H4 (cell line): ENCODE results near the gene LZTFL1. TPM values are rescaled to one million over a fixed set of nuclear protein-coding genes. Genes with fewer than 3 reads are reported as not detected.

Source experiments
- DNase-seq: peaks from one replicate; pipeline ENCODE4 v3.0.0-alpha.2; 2015; ENCODE audit warnings: low spot score
- total RNA-seq: library from RNA; depleted of rRNA; stranded (reverse); fragments of >200 nt; shearing (Covaris generic); gene quantifications from 2 replicates; pipeline ENCODE4 v1.2.3, GENCODE V29; 2014

The LZTFL1 gene
- total RNA-seq, 1 experiment from 2014 or later = 10.1 TPM

DNA sequence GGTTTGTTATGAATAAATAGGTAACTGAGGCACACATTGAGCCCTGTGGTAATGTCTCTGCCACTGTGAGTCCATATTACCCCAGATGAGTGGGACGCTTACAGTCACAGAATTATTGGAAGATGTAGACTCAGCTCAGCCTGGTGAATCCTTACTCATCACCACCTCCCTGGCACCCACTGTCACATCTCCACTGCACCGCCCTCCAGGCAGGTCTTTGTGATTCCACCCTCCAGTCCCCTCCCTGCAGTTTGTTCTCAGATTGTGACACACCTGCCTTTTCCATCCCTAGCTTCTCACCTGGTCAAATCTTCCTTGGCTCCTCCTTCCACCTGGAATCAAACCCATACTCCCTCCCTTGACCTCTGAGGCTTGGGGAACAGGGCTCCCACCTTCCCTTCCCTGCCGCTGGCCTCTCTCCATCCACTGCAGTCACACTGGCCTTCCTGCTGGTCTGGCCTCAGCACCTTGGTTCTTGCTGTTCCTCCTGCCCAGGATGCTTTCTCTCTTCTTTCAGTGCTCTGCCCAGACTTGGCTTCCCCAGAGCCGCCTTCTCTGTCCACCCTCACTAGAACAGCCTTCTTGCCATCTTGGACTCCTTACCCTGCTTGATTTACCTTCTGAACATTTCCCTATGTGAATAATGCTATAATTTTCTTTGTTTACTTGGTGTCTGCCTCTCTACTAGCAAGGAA, 55.0 kb downstream of the LZTFL1 start:
- no peak for DNase-seq

DNA sequence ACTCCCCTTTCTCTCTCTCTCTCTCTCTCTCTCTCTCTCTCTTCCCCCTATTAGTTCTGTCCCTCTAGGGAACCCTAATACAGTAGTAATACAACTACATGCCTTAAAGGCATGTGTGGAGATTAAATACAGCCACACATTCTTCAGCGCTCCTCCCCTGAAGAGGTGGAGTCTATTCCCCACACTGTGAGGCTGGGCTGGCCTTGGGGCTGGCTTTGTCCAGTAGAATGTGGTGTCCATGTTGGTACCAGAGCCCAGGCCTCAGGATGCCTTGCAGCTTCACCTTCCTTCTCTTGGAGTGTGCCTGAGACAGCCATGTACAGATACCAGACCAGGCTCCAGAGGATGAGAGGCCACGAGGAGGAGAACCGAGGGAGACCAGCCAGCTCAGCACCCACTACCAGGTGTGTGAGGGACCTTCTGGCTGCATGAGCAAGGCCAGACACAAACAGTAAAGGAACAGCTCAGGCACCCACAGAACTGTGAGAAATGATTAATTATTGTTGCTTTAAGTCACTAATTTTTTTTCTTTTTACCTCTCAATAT, 56.2 kb downstream of the LZTFL1 start:
- DNase-seq = no peak

- DNase-seq = no peak
Measured at GRCh38 chr3:45783667-45784066, 58.3 kb downstream of the LZTFL1 start.

DNA sequence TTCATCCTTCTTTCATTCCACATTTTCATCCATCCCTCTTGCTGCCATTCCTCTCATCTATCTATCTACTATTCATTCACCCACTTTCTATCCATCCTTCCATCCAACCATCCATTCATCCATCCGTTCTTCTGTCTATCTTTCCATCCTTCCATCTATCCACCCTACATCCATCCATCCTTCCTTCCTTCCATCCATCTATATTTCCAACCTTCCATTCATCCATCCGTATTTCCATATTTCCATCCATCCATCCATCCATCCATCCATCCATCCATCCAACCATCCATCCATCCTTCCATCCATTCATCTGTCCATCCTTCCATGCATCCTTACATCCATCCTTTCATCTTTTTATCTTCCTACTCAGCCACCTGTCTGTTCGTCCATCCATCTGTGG, 59.5 kb downstream of the LZTFL1 start:
- no peak for DNase-seq

GRCh38 chr3:45781841-45782240, 60.1 kb downstream of the LZTFL1 start:
- DNase-seq = no peak

DNA sequence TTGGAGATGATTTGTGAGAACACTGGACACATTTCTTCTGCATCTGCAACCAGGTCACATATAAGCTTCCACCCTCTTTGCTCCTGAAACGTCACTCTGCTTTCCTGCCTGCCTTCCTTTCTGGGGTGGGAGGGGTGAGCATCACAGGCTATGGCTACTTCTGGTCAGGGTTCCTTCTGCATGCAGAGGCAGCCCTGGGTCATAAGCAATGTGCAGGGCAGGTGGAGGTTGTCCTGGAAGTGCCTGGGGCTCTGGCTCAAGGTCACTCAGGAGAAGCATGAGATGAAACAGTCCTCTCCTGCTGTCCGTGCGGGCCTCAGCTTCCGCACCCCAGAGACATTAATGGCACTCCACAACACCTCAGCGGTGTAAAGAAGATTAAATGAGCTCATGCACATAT, 60.6 kb downstream of the LZTFL1 start:
- no peak for DNase-seq

DNA sequence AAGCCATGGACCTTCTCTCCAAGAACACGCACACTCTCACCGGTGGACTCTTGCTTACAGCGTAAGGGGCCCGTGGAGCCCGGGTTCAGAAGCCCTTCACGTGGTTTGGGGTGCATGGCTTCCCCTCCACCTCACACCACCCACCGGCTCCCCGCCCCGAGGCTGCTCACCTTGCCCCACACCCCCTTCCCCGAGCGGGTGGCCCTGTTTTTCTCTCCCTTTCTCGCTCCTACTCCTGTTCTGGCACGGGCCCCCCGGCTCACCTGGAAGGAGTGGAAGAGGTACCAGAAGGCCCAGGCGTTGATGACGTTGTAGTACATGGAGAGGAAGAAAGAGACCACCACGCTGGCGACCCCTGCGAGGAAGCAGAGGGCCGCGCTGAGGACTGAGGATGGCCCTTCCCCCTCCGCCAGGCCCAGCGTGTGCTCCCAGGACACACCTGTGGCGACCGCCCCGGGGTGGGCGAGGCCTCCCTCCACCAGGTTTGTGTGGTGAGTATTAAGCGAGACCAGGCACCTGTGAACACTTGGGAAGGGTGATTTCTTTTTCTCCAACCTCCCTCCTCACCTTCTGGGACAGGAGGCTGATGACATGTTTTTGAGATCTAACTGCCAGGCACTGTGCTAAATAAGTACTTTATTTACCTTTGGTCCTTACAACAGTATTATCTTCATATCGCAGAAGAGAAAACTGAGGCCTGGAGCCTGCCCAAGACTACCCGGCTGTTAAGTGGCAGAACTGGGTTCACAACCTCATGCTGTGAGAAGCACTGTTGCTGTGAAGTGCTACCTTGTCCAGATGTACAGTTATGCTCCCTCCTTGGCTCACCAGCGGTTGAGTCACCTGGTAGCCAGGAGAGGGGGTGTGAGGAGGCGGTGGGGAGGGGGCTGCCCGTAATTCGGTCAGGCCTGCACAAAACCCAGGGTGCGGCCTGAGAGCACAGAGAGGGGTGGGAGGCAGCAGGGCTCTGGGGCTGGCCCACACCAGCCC, 61.9 kb downstream of the LZTFL1 start:
- DNase-seq = no peak

DNA sequence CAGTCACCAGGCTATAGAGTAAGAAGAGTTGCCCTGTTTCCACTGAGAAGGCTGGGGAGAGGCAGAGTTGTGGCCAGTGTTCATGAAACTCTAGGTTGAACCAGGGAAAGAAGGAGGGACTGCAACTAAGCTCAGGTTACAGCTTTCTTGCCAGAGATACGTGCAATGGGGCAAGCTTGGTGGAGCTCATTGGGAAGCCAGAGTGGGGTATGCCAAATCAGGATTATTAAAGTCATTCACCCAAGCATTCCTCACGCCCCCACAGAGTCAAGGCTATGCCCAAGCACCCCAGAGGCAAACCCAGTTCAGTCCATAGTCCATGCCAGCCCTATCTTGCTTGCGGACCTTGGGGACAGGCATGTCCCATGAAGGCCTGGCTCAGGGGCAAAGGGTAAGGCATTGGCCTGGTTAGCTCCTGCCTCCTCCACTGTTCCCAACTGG, 63.1 kb downstream of the LZTFL1 start:
- no peak for DNase-seq

DNA sequence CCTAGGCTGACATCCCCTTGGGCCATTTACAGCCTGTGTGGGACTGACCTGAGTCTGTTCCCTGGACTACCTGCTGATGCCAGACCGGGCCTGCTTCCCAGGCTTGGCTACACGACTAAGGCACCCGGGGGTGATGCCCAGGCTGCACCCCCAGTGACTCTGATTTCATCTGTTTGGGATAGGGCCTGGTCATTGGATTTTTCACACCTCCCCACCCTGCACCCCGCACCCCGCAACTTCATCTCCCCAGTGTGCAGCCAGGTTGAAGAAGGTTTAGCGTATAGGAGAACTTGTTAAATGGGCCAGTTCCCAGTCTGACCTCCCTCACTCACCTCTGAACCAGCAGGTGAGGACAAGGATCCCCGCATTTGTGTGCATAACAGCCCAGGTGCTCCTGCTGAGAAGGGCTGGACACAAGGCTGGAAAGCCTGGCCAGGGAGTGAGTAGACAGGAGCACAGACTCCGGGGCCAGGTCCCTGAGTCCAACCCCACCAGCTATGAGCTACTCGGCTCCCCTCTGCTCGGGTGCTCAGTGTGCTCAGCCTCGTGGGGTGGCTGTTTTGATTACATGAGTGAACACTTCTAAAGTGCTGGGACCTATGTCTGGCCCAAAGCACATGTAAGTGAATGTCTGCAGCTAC, 64.1 kb downstream of the LZTFL1 start:
- DNase-seq = no peak

- DNase-seq = no peak
Measured at GRCh38 chr3:45777111-45777745, 64.7 kb downstream of the LZTFL1 start.

DNA sequence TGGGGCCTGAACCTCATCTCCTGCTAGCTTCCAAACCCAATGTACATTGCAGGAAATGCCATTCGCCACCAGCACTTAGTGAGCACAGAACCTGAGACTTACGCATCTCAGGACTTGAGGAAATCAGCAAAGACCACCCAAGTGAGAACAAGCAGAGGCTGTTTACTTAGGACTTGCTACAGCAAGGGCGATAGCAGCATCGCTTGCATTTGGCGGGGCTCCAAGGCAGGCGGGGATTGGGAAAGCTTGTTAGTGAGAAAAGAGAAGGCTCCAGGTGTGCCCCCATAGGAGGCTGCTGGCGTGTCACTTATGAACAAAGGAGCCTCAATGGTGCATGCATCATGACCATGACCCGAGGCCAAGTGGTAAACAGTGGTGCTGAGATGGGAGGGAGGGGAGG, 65.3 kb downstream of the LZTFL1 start:
- DNase-seq = no peak

GRCh38 chr3:45776301-45776595, 65.7 kb downstream of the LZTFL1 start:
- DNase-seq = no peak

DNA sequence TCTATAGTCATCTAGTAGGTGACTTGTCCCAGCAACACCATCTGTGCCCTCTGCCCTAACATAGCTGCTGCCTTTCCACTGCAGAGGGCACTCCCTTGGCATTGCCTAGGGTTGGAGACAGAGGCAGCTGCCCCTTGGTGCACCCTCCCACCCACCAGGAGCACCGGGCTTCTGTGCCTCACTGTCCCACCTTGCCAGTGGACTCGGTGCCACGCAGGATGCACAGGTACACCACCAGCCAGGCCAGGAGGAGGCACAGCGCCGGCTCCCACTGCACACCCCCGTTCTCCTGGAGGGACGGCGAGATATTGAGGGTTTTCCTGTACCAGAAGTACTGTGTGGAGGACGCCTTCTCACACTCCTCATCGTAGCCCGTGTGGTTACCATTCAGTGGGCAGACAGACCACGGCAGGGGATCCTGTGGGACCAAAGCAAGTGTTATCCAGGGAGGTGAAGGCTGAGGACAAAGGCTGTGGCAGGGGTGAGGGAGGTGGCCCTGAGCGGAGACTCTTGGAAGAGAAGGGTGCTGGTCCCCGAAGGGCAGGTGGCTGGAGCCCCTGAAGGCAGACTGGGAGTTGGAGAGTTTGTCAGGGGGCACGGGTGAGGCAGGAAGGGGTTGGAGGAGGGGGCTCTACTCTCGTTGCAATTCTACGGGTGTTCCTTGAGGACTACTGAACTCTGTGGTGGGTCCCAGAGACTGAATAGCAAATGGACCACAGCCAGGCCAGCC, 66.2 kb downstream of the LZTFL1 start:
- DNase-seq = no peak

GRCh38 chr3:45774581-45775521, 67.1 kb downstream of the LZTFL1 start:
- no peak for DNase-seq

DNA sequence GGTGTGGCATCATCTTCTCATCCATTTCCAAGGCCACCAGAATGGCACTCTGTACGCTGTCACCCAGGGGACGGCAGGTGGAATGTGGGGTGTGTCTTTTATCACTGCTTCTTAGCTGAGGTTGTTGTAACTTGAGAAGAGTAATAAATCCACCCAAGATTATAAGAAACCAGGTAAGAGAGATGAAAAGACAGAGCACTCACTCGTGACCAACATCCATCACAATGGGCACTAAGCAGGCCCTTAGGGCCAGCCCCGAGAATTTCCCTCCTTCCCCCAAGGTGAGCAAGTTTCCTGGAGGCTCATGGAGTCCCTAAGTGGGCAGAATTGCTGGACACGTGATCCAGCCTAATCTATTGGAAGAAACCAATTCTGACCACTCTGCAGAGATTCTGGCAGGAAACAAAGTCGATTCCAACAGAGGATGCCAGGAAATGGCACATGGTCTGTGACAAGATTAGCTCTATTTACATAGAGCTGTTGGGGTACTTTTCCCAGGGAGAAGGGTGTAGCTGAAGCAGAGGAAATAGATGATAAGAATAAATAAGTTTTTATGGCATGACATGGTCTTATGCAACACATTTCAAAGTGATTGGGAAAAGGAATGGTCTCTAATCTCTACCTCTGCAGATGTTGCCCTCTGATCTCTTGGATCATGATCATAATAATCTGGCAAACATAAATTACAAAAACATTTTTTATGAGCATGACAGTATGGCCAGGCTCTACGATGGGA, 68.0 kb downstream of the LZTFL1 start:
- no peak for DNase-seq
